H1 (cell line): ENCODE results near the gene CCDC12. TPM values are rescaled to one million over a fixed set of nuclear protein-coding genes. Genes with fewer than 3 reads are reported as not detected.

ENCODE experiments used
- CTCF ChIA-PET: fragments of 300-600 bp; sonication (Branson Sonifier 250); formaldehyde crosslinking; loops from one replicate; lab custom pipeline; 2021; ENCODE audit not compliant: partially characterized antibody; lab: Charles Lee
- POLR2A ChIA-PET: fragments of 300-600 bp; sonication (Branson Sonifier 250); formaldehyde crosslinking; loops from one replicate; lab custom pipeline; 2021; ENCODE audit warnings: inconsistent platforms; ENCODE audit not compliant: partially characterized antibody; lab: Charles Lee
- DNase-seq, 2 experiments: peaks; one replicate each; pipeline versions ENCODE4 v3.0.0 to v3.0.0-alpha.2; 2010 to 2022; ENCODE audit warnings: low spot score in 2 of 2, low read depth in 1 of 2, mixed read lengths in 1 of 2
- FAIRE-seq: peaks from 2 replicates; lab custom pipeline; 2011; peaks lifted over from hg19 to GRCh38; lab: Jason Lieb, UNC
- H2AFZ ChIP-seq: 2 replicates; pipeline ENCODE4 v1.8.1; 2012; ENCODE audit warnings: low read length, inconsistent platforms
- H2AK5ac ChIP-seq: 2 replicates; pipeline ENCODE4 v1.6.1; 2013; ENCODE audit warnings: low read depth, low read length
- H2BK120ac ChIP-seq: replicated peaks from 2 replicates; pipeline ENCODE3; 2013; ENCODE audit warnings: low read depth, low read length, inconsistent platforms
- H2BK12ac ChIP-seq: 2 replicates; pipeline ENCODE4 v1.6.1; 2013; ENCODE audit warnings: low read depth, low read length
- H2BK15ac ChIP-seq: 2 replicates; pipeline ENCODE4 v1.6.1; 2013; ENCODE audit warnings: low read length
- H2BK20ac ChIP-seq: 2 replicates; pipeline ENCODE4 v1.6.1; 2013; ENCODE audit warnings: low read length
- H2BK5ac ChIP-seq: 2 replicates; pipeline ENCODE4 v1.6.1; 2013; ENCODE audit warnings: low read depth, low read length
- H3K14ac ChIP-seq: 2 replicates; pipeline ENCODE4 v1.6.1; 2013; ENCODE audit warnings: inconsistent platforms; ENCODE audit not compliant: insufficient read length
- H3K18ac ChIP-seq: 2 replicates; pipeline ENCODE4 v1.6.1; 2013; ENCODE audit warnings: low read length; ENCODE audit errors: extremely low read depth
- H3K23ac ChIP-seq: 2 replicates; pipeline ENCODE4 v1.6.1; 2013; ENCODE audit warnings: inconsistent platforms; ENCODE audit not compliant: insufficient read length
- H3K23me2 ChIP-seq: 2 replicates; pipeline ENCODE4 v1.6.1; 2013; ENCODE audit warnings: low read depth, low read length
- H3K27ac ChIP-seq: 2 replicates; pipeline ENCODE4 v1.6.1; 2011; ENCODE audit warnings: low read depth, low read length, inconsistent platforms
- H3K27me3 ChIP-seq, 4 experiments: replicated peaks in 1 of 4; 1 replicate in 1 of 4; 2 replicates in 3 of 4; pipeline versions ENCODE4 v1.6.1 to v1.8.1; 2011 to 2013; ENCODE audit warnings: low read length in 3 of 4, mild to moderate bottlenecking in 3 of 4, inconsistent platforms in 2 of 4, mixed read lengths in 2 of 4, moderate library complexity in 1 of 4; ENCODE audit not compliant: control insufficient read depth in 3 of 4, insufficient read depth in 3 of 4; ENCODE audit errors: extremely low read depth in 1 of 4
- H3K36me3 ChIP-seq, 4 experiments: 2 replicates each; pipeline versions ENCODE4 v1.6.1 to v1.8.1; 2011 to 2013; ENCODE audit warnings: mild to moderate bottlenecking in 4 of 4, low read length in 3 of 4, moderate library complexity in 2 of 4, control low read depth in 1 of 4, inconsistent platforms in 1 of 4; ENCODE audit not compliant: insufficient read depth in 4 of 4, control insufficient read depth in 2 of 4
- H3K4ac ChIP-seq: replicated peaks from 2 replicates; pipeline ENCODE3; 2013; ENCODE audit warnings: low read length, low read depth, mixed read lengths, inconsistent platforms; ENCODE audit not compliant: insufficient read length
- H3K4me1 ChIP-seq, 4 experiments: replicated peaks in 1 of 4; 1 replicate in 1 of 4; 2 replicates in 3 of 4; pipeline versions ENCODE4 v1.6.1 to v1.8.1; 2011 to 2013; ENCODE audit warnings: low read length in 3 of 4, inconsistent platforms in 2 of 4, mixed read lengths in 1 of 4; ENCODE audit not compliant: insufficient read depth in 4 of 4, control insufficient read depth in 3 of 4
- H3K4me2 ChIP-seq, 2 experiments: 2 replicates each; pipeline versions ENCODE4 v1.6.1 to v1.8.1; 2011 to 2013; ENCODE audit warnings: low read depth in 2 of 2, low read length in 2 of 2, control low read depth in 1 of 2, inconsistent platforms in 1 of 2, mild to moderate bottlenecking in 1 of 2; ENCODE audit not compliant: insufficient read depth in 1 of 2
- H3K4me3 ChIP-seq, 4 experiments: fragments of 200-600, 300-600 bp in 1 of 4; sonication (generic), shearing (Covaris generic), sonication (Bioruptor Twin) in 1 of 4; 2 replicates each; pipeline versions ENCODE4 v1.5.1 to v1.8.1; 2011 to 2016; ENCODE audit warnings: low read length in 4 of 4, low read depth in 3 of 4, control low read depth in 2 of 4, inconsistent platforms in 2 of 4, mild to moderate bottlenecking in 2 of 4, mixed read lengths in 1 of 4, moderate library complexity in 1 of 4; ENCODE audit not compliant: insufficient read depth in 2 of 4; ENCODE audit errors: extremely low read depth in 1 of 4
- H3K56ac ChIP-seq: replicated peaks from 2 replicates; pipeline ENCODE3; 2013; ENCODE audit warnings: low read depth, mild to moderate bottlenecking, mixed read lengths, low read length, inconsistent platforms; ENCODE audit not compliant: insufficient read length
- H3K79me1 ChIP-seq: 2 replicates; pipeline ENCODE4 v1.6.1; 2013; ENCODE audit warnings: low read depth, low read length, control low read depth
- H3K79me2 ChIP-seq, 2 experiments: 2 replicates each; pipeline versions ENCODE4 v1.6.1 to v1.8.1; 2012 to 2013; ENCODE audit warnings: low read length in 2 of 2, mild to moderate bottlenecking in 2 of 2, inconsistent platforms in 1 of 2; ENCODE audit not compliant: insufficient read depth in 2 of 2, control insufficient read depth in 1 of 2
- H3K9ac ChIP-seq, 4 experiments: replicated peaks in 1 of 4; 1 replicate in 1 of 4; 2 replicates in 3 of 4; pipeline versions ENCODE4 v1.6.1 to v1.8.1; 2011 to 2013; ENCODE audit warnings: low read depth in 3 of 4, low read length in 3 of 4, control low read depth in 2 of 4, mild to moderate bottlenecking in 2 of 4, moderate library complexity in 2 of 4, inconsistent platforms in 1 of 4; ENCODE audit errors: extremely low read depth in 1 of 4
- H3K9me3 ChIP-seq, 2 experiments: 2 replicates each; pipeline versions ENCODE4 v1.6.1 to v1.8.1; 2012 to 2013; ENCODE audit warnings: mild to moderate bottlenecking in 2 of 2, moderate library complexity in 2 of 2, control low read depth in 1 of 2, inconsistent platforms in 1 of 2, low read depth in 1 of 2, low read length in 1 of 2, mixed read lengths in 1 of 2; ENCODE audit not compliant: insufficient read depth in 2 of 2
- H4K20me1 ChIP-seq, 2 experiments: replicated peaks in 1 of 2; 2 replicates each; pipeline versions ENCODE3 to v1.8.1; 2011 to 2013; ENCODE audit warnings: inconsistent platforms in 2 of 2, low read length in 2 of 2, mild to moderate bottlenecking in 1 of 2; ENCODE audit not compliant: insufficient read depth in 2 of 2, control insufficient read depth in 1 of 2
- H4K5ac ChIP-seq: 2 replicates; pipeline ENCODE4 v1.6.1; 2013; ENCODE audit warnings: low read length, low read depth, mixed read lengths, inconsistent platforms; ENCODE audit not compliant: insufficient read length
- H4K8ac ChIP-seq: 2 replicates; pipeline ENCODE4 v1.8.0; 2013; ENCODE audit warnings: mild to moderate bottlenecking, moderate library complexity, low read length, inconsistent platforms; ENCODE audit not compliant: insufficient read depth; ENCODE audit errors: extremely low read depth
- H4K91ac ChIP-seq: replicated peaks from 2 replicates; pipeline ENCODE3; 2013; ENCODE audit warnings: low read length, mixed read lengths, inconsistent platforms; ENCODE audit not compliant: insufficient read length
- ATF2 ChIP-seq: IDR thresholded peaks from 2 replicates; pipeline ENCODE4 v1.6.1; 2012; ENCODE audit warnings: low read length, inconsistent platforms
- CBX8 ChIP-seq: fragments of 300-800, 300-1000 bp; sonication (generic); IDR thresholded peaks from 2 replicates; pipeline ENCODE4 v1.7.1; 2016; ENCODE audit warnings: low read depth, low read length, borderline replicate concordance
- POLR2AphosphoS5 ChIP-seq: IDR thresholded peaks from 2 replicates; pipeline ENCODE4 v1.6.1; 2011; ENCODE audit warnings: low read depth, low read length
- SP4 ChIP-seq: IDR thresholded peaks from 2 replicates; pipeline ENCODE4 v1.6.1; 2012; ENCODE audit warnings: low read length, inconsistent platforms
- WGBS, 2 experiments: shearing (Covaris generic) in 1 of 2; methylation state at CpG; one replicate each; pipeline versions ENCODE4 v1.1.6 to v1.1.7; 2013 to 2015; ENCODE audit warnings: low lambda C conversion rate in 2 of 2, mixed read lengths in 2 of 2, inconsistent platforms in 1 of 2, low coverage in 1 of 2, missing lambda C conversion rate in 1 of 2; ENCODE audit not compliant: insufficient replicate concordance in 2 of 2, insufficient coverage in 1 of 2, insufficient read length in 1 of 2; ENCODE audit errors: extremely low coverage in 1 of 2, missing lambda C conversion rate in 1 of 2; 5-methylcytosine and 5-hydroxymethylcytosine counted together
- polyA plus RNA-seq, 7 experiments: library from polyadenylated mRNA; depleted of rRNA in 3 of 7; stranded (reverse) in 5 of 7; unstranded in 2 of 7; fragments of >200 nt in 5 of 7; fragments of 200-250 nt in 2 of 7; gene quantifications; 1 replicate in 5 of 7; 2 replicates in 1 of 7; 4 replicates in 1 of 7; pipeline versions ENCODE4 v1.2.1 to v1.2.3, GENCODE V29; 2011 to 2013; ENCODE audit warnings: missing spikeins in 2 of 7, mixed read lengths in 2 of 7
- total RNA-seq: library from RNA; stranded (reverse); fragmentation: NEBNext Ultra II Directional; extraction: Animal tissue kit (Norgen Biotek cat#: 25700); gene quantifications from 2 replicates; pipeline ENCODE4 v1.2.1, GENCODE V29; 2021

CCDC12 gene
- total and polyA plus RNA-seq, 2 of the 8 experiments (the other 6 are each of a cell fraction or from before 2014, with no cell fraction given), result 29.5 to 41.3 TPM

- no peak for FAIRE-seq
- POLR2A ChIA-PET, result interaction anchor here (1.0 to 2.3 kb wide), 3 partner anchors 10 to 32 kb away, joined by 3 to 6 read pairs (median 3); partner anchors contain the start of gene NBEAL2
- peaks cover 23 to 96% of the 10 kb centered on the region in 2 experiments for H3K79me2 ChIP-seq
These were observed 28.4 kb downstream of the CCDC12 start for GRCh38 chr3:46947981-46948791.

More at GRCh38 chr3:46947981-46948791, 28.4 kb downstream of the CCDC12 start:
- Histone ChIP-seq H2BK15ac (no peak overlapping the region), H3K4me2 (no peak overlapping the region), H2BK20ac (no peak overlapping the region), H3K18ac (no peak overlapping the region), H2BK12ac (peak overlapping the region; percentile 7; the same call in 1 of the 2 replicates), H2AK5ac (no peak overlapping the region), H3K14ac (no peak overlapping the region), H4K91ac (no peak overlapping the region), H3K23ac (no peak overlapping the region), H2BK5ac (no peak overlapping the region), H4K20me1 (peaks cover 59 to 60% of the 10 kb centered on the region in 2 experiments), H3K4me3 (no peak overlapping the region), H2AFZ (no peak overlapping the region), H3K23me2 (no peaks in the 10 kb centered on the region; the same call in none of the 2 replicates), H3K79me1 (peaks cover 40% of the 10 kb centered on the region), H3K9ac (no peak overlapping the region), H3K9me3 (no peaks in the 10 kb centered on the region), H3K4ac (no peak overlapping the region), H3K36me3 (no peaks in the 10 kb centered on the region; a peak in 1 of 8 replicates), H4K8ac (peak overlapping the region; percentile 4; the same call in 1 of the 2 replicates), H2BK120ac (no peak overlapping the region), H3K27me3 (no peaks in the 10 kb centered on the region), H3K56ac (no peak overlapping the region), H4K5ac (no peak overlapping the region), H3K4me1 (peaks cover 4 to 14% (median 11%) of the 10 kb centered on the region in 4 experiments), H3K27ac (no peak overlapping the region)
- WGBS, 2 experiments, result 84% methylated on average over 19 of the region's 19 CpGs; no CpG with 5 or more reads in 1 of the 2 experiments
- no peak for DNase-seq
- CTCF ChIA-PET, result interaction anchor here (0.8 to 2.7 kb wide), 9 partner anchors 10 to 245 kb away, joined by 3 to 7 read pairs (median 4); no protein-coding TSS in a partner anchor
- TF ChIP-seq POLR2AphosphoS5 (no peak), CBX8 (no peak), SP4 (no peak), ATF2 (no peak)
